Caco-2 (cell line): ENCODE measurements around the gene PRDM11. TPM values are rescaled to one million over a fixed set of nuclear protein-coding genes. Genes with fewer than 3 reads are reported as not detected.

Experiments used
- BruUV-seq: library from RNA; stranded (reverse); fragments of 400-500 nt; replicated peaks from 2 replicates; lab custom pipeline; 2021; lab: Mats Ljungman, UMichigan
- CTCF ChIA-PET: fragments of 300-600 bp; sonication (Branson Sonifier 250); formaldehyde crosslinking; loops from one replicate; lab custom pipeline; 2022; ENCODE audit warnings: antibody characterized with exemption; lab: Charles Lee
- POLR2A ChIA-PET: fragments of 300-600 bp; sonication (Branson Sonifier 250); formaldehyde crosslinking; loops from one replicate; lab custom pipeline; 2022; ENCODE audit warnings: antibody characterized with exemption; lab: Charles Lee
- DNase-seq, 2 experiments: peaks; one replicate each; pipeline versions ENCODE4 v3.0.0 to v3.0.0-alpha.2; 2020 to 2022
- H3K27me3 ChIP-seq: replicated peaks from 2 replicates; pipeline ENCODE4 v1.6.0; 2011; ENCODE audit warnings: low read length; ENCODE audit not compliant: control insufficient read depth, insufficient read depth
- H3K36me3 ChIP-seq: 2 replicates; pipeline ENCODE4 v1.5.1; 2011; ENCODE audit warnings: low read length; ENCODE audit not compliant: control insufficient read depth, insufficient read depth
- H3K4me1 ChIP-seq: fragments of 250-450 bp; sonication (Bioruptor Pico); 2 replicates; pipeline ENCODE4 v1.5.1; 2020; ENCODE audit warnings: mild to moderate bottlenecking
- H3K4me3 ChIP-seq: 2 replicates; pipeline ENCODE4 v1.5.1; 2011; ENCODE audit warnings: low read depth, mild to moderate bottlenecking, control low read depth, low read length
- H3K9me3 ChIP-seq: fragments of 250-450 bp; sonication (Bioruptor Pico); 2 replicates; pipeline ENCODE4 v1.5.1; 2020; ENCODE audit warnings: mild to moderate bottlenecking, moderate library complexity
- H3K27ac Mint-ChIP-seq: one replicate; pipeline ENCODE4 v1.8.0; 2022; ENCODE audit warnings: mixed read lengths; ENCODE audit not compliant: unreplicated experiment
- H3K27me3 Mint-ChIP-seq: one replicate; pipeline ENCODE4 v1.8.0; 2022; ENCODE audit warnings: mixed read lengths; ENCODE audit not compliant: insufficient read depth, unreplicated experiment
- H3K36me3 Mint-ChIP-seq: one replicate; pipeline ENCODE4 v1.8.0; 2022; ENCODE audit warnings: mild to moderate bottlenecking, mixed read lengths; ENCODE audit not compliant: insufficient read depth, unreplicated experiment
- H3K4me1 Mint-ChIP-seq: one replicate; pipeline ENCODE4 v1.8.0; 2022; ENCODE audit warnings: low read depth, mixed read lengths; ENCODE audit not compliant: unreplicated experiment
- H3K4me3 Mint-ChIP-seq: one replicate; pipeline ENCODE4 v1.8.0; 2022; ENCODE audit warnings: mild to moderate bottlenecking, moderate library complexity, mixed read lengths; ENCODE audit not compliant: unreplicated experiment
- H3K9me3 Mint-ChIP-seq: one replicate; pipeline ENCODE4 v1.8.0; 2022; ENCODE audit warnings: mixed read lengths; ENCODE audit not compliant: unreplicated experiment
- intact Hi-C: fragments of 100-400 bp; cut with micrococcal nuclease; formaldehyde crosslinking; loops from one replicate; pipeline ENCODE4 v1.10.0; 2022; ENCODE audit not compliant: unreplicated experiment
- total RNA-seq: library from RNA; stranded (reverse); gene quantifications from 2 replicates; pipeline ENCODE4 v1.2.3, GENCODE V29; 2022
- TF ChIP-seq, protein P1 (sequence below), 2 experiments: fragments of 200-600 bp in 1 of 2; IDR thresholded peaks; 1 replicate in 1 of 2; 2 replicates in 1 of 2; pipeline versions ENCODE4 v1.5.1 to v1.8.0; 2011 to 2022; ENCODE audit warnings: antibody characterized with exemption in 1 of 2, control low read depth in 1 of 2, inconsistent platforms in 1 of 2, low read depth in 1 of 2, low read length in 1 of 2, mild to moderate bottlenecking in 1 of 2, moderate library complexity in 1 of 2; ENCODE audit not compliant: insufficient read depth in 1 of 2, severe bottlenecking in 1 of 2, unreplicated experiment in 1 of 2

PRDM11 gene
- total RNA-seq, 1 experiment from 2014 or later: 11.8 TPM

DNA sequence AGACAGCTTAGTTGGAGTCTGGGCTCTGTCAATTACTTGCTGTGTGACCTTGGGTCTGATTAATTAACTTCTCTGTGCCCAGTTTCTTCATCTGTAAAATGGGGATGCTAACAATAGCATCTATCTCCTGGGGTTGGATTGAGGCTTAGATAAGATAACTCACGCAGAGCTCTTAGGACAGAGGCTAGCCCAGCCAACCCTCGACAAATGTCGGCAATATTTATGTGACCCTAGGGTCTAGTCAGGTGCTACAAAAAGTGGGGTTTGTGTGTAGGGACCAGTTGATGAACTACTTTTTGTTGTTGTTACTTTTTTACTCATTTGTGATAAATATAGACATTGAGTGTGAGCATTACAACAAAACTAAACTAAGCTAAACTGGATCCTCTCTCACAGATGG, 117.3 kb downstream of the PRDM11 start:
- Histone ChIP-seq H3K9me3 (peaks cover 6% of the 10 kb centered on the region; the same call in 1 of the 2 replicates), H3K4me3 (no peak overlapping the region), H3K36me3 (no peaks in the 10 kb centered on the region), H3K27me3 (no peaks in the 10 kb centered on the region), H3K4me1 (peaks cover 12% of the 10 kb centered on the region)
- no peaks in the 10 kb centered on the region for H3K9me3 Mint-ChIP-seq
- no peak overlapping the region for H3K4me3 Mint-ChIP-seq
- no peak for DNase-seq
- BruUV-seq: no TSS peak
- POLR2A ChIA-PET: no interaction called here
- peaks cover 8% of the 10 kb centered on the region for H3K4me1 Mint-ChIP-seq
- H3K27ac Mint-ChIP-seq: no peak overlapping the region
- TF ChIP-seq, protein P1, sequence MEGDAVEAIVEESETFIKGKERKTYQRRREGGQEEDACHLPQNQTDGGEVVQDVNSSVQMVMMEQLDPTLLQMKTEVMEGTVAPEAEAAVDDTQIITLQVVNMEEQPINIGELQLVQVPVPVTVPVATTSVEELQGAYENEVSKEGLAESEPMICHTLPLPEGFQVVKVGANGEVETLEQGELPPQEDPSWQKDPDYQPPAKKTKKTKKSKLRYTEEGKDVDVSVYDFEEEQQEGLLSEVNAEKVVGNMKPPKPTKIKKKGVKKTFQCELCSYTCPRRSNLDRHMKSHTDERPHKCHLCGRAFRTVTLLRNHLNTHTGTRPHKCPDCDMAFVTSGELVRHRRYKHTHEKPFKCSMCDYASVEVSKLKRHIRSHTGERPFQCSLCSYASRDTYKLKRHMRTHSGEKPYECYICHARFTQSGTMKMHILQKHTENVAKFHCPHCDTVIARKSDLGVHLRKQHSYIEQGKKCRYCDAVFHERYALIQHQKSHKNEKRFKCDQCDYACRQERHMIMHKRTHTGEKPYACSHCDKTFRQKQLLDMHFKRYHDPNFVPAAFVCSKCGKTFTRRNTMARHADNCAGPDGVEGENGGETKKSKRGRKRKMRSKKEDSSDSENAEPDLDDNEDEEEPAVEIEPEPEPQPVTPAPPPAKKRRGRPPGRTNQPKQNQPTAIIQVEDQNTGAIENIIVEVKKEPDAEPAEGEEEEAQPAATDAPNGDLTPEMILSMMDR (IDR thresholded peaks at IDR 0.05; ENCODE audit: insufficient read depth in 1 of 2, low read depth in 1 of 2, low read length in 1 of 2, severe bottlenecking in 1 of 2, unreplicated experiment in 1 of 2): no peak
- intact Hi-C loops: no loop called here
- no peaks in the 10 kb centered on the region for H3K36me3 Mint-ChIP-seq
- H3K27me3 Mint-ChIP-seq: no peaks in the 10 kb centered on the region
- CTCF ChIA-PET: no interaction called here

DNA sequence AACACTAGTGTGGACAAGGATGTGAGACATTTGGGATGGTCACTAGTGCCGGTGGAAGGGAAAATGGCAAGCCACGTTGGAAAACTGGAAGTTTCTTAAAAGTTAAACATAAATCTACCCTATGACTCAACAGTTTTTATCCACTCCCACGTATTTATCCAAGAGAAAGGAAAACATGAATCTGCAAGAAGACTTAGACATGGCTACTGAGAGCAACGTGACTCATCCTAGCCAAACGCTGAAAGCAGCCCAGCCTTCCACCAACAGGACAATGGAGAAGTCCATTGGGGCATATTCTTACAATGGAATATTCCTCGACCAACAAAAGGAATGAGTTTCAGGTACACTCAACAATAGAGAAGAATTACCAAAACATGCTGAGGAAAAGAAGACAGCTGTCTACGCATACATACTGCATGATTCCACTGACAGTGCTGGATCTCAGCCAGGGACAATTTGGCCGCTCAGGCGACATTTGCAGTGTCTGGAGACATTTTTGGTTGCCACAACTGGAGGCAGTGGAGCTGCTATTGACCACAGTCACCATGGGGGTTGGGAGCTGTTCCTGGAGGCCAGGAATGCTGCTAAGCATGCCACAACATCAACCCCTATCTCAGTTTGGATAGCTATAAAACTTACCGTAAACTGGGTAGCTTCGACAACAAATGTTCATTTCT, 118.5 kb downstream of the PRDM11 start:
- H3K9me3 ChIP-seq: peaks cover 6% of the 10 kb centered on the region; the same call in 1 of the 2 replicates
- CTCF ChIA-PET: interaction anchor here (0.6 to 1.2 kb wide), 2 partner anchors 12 to 14 kb away, joined by 4 to 5 read pairs; no protein-coding TSS in a partner anchor
- no peak for DNase-seq
- no peaks in the 10 kb centered on the region for H3K27me3 Mint-ChIP-seq
- intact Hi-C loops: no loop called here
- TF ChIP-seq, protein P1 (IDR thresholded peaks at IDR 0.05; ENCODE audit: insufficient read depth in 1 of 2, low read depth in 1 of 2, low read length in 1 of 2, severe bottlenecking in 1 of 2, unreplicated experiment in 1 of 2): no peak
- H3K36me3 ChIP-seq: no peaks in the 10 kb centered on the region
- peaks cover 12% of the 10 kb centered on the region for H3K4me1 ChIP-seq
- BruUV-seq: no TSS peak
- peaks cover 8% of the 10 kb centered on the region for H3K4me1 Mint-ChIP-seq
- H3K27ac Mint-ChIP-seq: no peak overlapping the region
- H3K9me3 Mint-ChIP-seq: no peaks in the 10 kb centered on the region
- H3K4me3 ChIP-seq: no peak overlapping the region
- H3K27me3 ChIP-seq: no peaks in the 10 kb centered on the region
- POLR2A ChIA-PET: interaction anchor here (0.6 kb wide), 1 partner anchor 84 kb away, joined by 3 read pairs; no protein-coding TSS in a partner anchor
- H3K36me3 Mint-ChIP-seq: no peaks in the 10 kb centered on the region
- no peak overlapping the region for H3K4me3 Mint-ChIP-seq

DNA sequence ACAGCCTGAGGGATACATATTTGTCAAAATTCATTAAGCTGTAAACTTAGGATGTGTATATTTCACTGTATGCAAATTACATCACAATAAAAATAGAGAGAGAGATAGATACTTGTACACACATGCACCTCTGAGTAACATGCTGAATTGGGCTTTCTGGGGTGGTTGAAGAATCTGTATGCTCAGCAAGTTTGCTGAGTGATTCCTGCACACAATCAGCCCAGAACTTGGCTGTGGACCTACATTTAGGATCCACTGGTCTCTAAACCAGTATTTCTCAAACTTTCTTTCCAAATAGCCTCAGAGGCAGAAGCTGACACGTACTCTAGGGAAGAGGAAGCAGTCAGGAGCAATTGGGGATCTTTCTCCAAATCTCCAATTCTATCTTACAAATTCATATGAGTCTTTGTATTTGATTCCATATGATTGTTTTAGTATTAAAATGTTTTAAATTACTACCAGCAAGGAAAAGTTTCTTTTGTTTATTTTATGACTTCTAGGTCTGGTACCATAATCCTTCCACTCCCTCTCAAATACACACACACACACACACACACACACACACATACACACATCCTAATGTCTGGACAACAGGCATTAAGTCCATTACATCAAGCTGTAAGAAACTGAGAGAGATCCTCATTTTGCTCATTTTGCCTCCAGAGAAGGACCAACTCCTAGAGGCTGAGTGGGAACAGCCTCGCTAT, 119.7 kb downstream of the PRDM11 start:
- Histone ChIP-seq H3K36me3 (no peaks in the 10 kb centered on the region), H3K9me3 (peaks cover 6% of the 10 kb centered on the region; the same call in 1 of the 2 replicates), H3K4me1 (peaks cover 16% of the 10 kb centered on the region), H3K4me3 (no peak overlapping the region), H3K27me3 (no peaks in the 10 kb centered on the region)
- peaks cover 11% of the 10 kb centered on the region for H3K4me1 Mint-ChIP-seq
- H3K9me3 Mint-ChIP-seq: no peaks in the 10 kb centered on the region
- POLR2A ChIA-PET: interaction anchor here (0.6 kb wide), 1 partner anchor 85 kb away, joined by 3 read pairs; no protein-coding TSS in a partner anchor
- no TSS peak for BruUV-seq
- TF ChIP-seq, protein P1 (IDR thresholded peaks at IDR 0.05; ENCODE audit: insufficient read depth in 1 of 2, low read depth in 1 of 2, low read length in 1 of 2, severe bottlenecking in 1 of 2, unreplicated experiment in 1 of 2): no peak
- H3K36me3 Mint-ChIP-seq: no peaks in the 10 kb centered on the region
- no peak overlapping the region for H3K27ac Mint-ChIP-seq
- no peak for DNase-seq
- CTCF ChIA-PET: interaction anchor here (1.2 kb wide), 1 partner anchor 14 kb away, joined by 5 read pairs; no protein-coding TSS in a partner anchor
- H3K27me3 Mint-ChIP-seq: peaks cover under 1% of the 10 kb centered on the region
- H3K4me3 Mint-ChIP-seq: no peak overlapping the region
- intact Hi-C loops: no loop called here
